HepG2 (cell line): ENCODE measurements around the gene TBX19.

Experiments
- CBFB ChIP-seq: sonication (generic); formaldehyde crosslinking; IDR thresholded peaks from 2 replicates; pipeline ENCODE4 v1.4.0; 2020; ENCODE audit warnings: missing genetic modification reagents
- CHD2 ChIP-seq: IDR thresholded peaks from 2 replicates; pipeline ENCODE4 v1.6.1; 2011; ENCODE audit warnings: low read depth, low read length, improper control_type of control experiment
- EP300 ChIP-seq, 3 experiments: sonication (generic) in 1 of 3; formaldehyde crosslinking in 1 of 3; IDR thresholded peaks; 2 replicates each; pipeline versions ENCODE4 v1.5.1 to v1.6.1; 2011 to 2020; ENCODE audit warnings: low read depth in 2 of 3, low read length in 2 of 3, borderline replicate concordance in 1 of 3, improper control_type of control experiment in 1 of 3, mild to moderate bottlenecking in 1 of 3, missing genetic modification reagents in 1 of 3, moderate library complexity in 1 of 3
- GFI1 ChIP-seq: sonication (generic); formaldehyde crosslinking; IDR thresholded peaks from 2 replicates; pipeline ENCODE4 v1.5.0; 2020; ENCODE audit warnings: missing genetic modification reagents, mild to moderate bottlenecking, borderline replicate concordance
- HNRNPK ChIP-seq: fragments of 200-400 bp; formaldehyde crosslinking; IDR thresholded peaks from 2 replicates; pipeline ENCODE4 v1.6.1; 2018; ENCODE audit warnings: low read length, low read depth, moderate library complexity, mild to moderate bottlenecking; ENCODE audit not compliant: poor library complexity, severe bottlenecking
- JUNB ChIP-seq: sonication (generic); formaldehyde crosslinking; IDR thresholded peaks from 2 replicates; pipeline ENCODE4 v1.8.0; 2022; ENCODE audit warnings: missing genetic modification reagents, mild to moderate bottlenecking, borderline replicate concordance
- PPARG ChIP-seq: conservative IDR thresholded peaks from 2 replicates; pipeline ENCODE4 v1.6.1; 2016; ENCODE audit warnings: missing biosample characterization, missing genetic modification reagents
- RFXAP ChIP-seq: sonication (generic); formaldehyde crosslinking; IDR thresholded peaks from 2 replicates; pipeline ENCODE4 v1.4.0; 2020; ENCODE audit warnings: missing genetic modification reagents, borderline replicate concordance
- ZFP36 ChIP-seq: fragments of 150-350 bp; IDR thresholded peaks from 2 replicates; pipeline ENCODE4 v1.6.1; 2018; ENCODE audit warnings: borderline replicate concordance, low read length, low read depth; ENCODE audit not compliant: partially characterized antibody
- ZNF263 ChIP-seq: sonication (generic); formaldehyde crosslinking; IDR thresholded peaks from 2 replicates; pipeline ENCODE4 v1.4.0; 2020; ENCODE audit warnings: missing genetic modification reagents
- TF ChIP-seq, protein P1 (sequence below), 2 experiments: sonication (generic) in 1 of 2; formaldehyde crosslinking in 1 of 2; IDR thresholded peaks; 2 replicates each; pipeline versions ENCODE4 v1.6.1 to v1.9.0; 2014 to 2022; ENCODE audit warnings: antibody characterized with exemption in 1 of 2, borderline replicate concordance in 1 of 2, inconsistent platforms in 1 of 2, low read depth in 1 of 2, missing genetic modification reagents in 1 of 2
- TF ChIP-seq, protein P2 (sequence below): sonication (generic); formaldehyde crosslinking; IDR thresholded peaks from 2 replicates; pipeline ENCODE4 v1.4.0; 2020; ENCODE audit warnings: missing genetic modification reagents
- TF ChIP-seq, protein P3 (sequence below): sonication (generic); formaldehyde crosslinking; IDR thresholded peaks from 2 replicates; pipeline ENCODE4 v1.5.0; 2020; ENCODE audit warnings: mild to moderate bottlenecking, missing genetic modification reagents, moderate library complexity

DNA sequence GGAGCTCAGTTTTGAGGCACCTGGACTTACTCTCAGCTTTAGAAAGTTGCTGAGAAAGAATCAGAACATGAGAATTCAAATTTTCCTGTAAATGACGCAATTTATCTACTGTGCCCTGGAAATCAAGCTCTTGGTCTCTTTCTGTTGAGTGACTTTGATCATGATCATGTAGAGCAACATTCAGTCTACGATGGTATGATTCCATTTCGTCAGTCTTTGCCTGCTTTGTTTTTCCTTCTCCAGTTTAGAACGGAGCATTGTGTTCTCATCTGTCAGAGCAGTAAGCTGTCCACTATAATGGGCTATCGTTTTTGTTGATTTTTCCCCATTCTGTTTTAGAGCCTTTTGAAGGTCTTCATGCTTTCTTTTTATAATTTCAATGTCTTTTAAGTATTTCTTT lies 34.2 kb upstream of the TBX19 start:
- no peak for TF ChIP-seq ZFP36
- TF ChIP-seq, protein P1, sequence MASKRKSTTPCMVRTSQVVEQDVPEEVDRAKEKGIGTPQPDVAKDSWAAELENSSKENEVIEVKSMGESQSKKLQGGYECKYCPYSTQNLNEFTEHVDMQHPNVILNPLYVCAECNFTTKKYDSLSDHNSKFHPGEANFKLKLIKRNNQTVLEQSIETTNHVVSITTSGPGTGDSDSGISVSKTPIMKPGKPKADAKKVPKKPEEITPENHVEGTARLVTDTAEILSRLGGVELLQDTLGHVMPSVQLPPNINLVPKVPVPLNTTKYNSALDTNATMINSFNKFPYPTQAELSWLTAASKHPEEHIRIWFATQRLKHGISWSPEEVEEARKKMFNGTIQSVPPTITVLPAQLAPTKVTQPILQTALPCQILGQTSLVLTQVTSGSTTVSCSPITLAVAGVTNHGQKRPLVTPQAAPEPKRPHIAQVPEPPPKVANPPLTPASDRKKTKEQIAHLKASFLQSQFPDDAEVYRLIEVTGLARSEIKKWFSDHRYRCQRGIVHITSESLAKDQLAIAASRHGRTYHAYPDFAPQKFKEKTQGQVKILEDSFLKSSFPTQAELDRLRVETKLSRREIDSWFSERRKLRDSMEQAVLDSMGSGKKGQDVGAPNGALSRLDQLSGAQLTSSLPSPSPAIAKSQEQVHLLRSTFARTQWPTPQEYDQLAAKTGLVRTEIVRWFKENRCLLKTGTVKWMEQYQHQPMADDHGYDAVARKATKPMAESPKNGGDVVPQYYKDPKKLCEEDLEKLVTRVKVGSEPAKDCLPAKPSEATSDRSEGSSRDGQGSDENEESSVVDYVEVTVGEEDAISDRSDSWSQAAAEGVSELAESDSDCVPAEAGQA (IDR thresholded peaks at IDR 0.05; ENCODE audit: low read depth) = no peak
- TF ChIP-seq, protein P1 (CRISPR knock-in tag; IDR thresholded peaks at IDR 0.05; ENCODE audit: borderline replicate concordance) = no peak
- TF ChIP-seq CHD2 = no peak
- no peak for TF ChIP-seq EP300 (IDR thresholded peaks at IDR 0.05; ENCODE audit: low read depth in 2 of 2, low read length in 2 of 2)
- no peak for TF ChIP-seq EP300 (CRISPR knock-in tag; IDR thresholded peaks at IDR 0.05; ENCODE audit: borderline replicate concordance)
- TF ChIP-seq GFI1 = no peak
- TF ChIP-seq ZNF263 (CRISPR knock-in tag) = no peak
- no peak for TF ChIP-seq RFXAP (CRISPR knock-in tag)
- TF ChIP-seq JUNB (CRISPR knock-in tag) = no peak
- TF ChIP-seq, protein P2, sequence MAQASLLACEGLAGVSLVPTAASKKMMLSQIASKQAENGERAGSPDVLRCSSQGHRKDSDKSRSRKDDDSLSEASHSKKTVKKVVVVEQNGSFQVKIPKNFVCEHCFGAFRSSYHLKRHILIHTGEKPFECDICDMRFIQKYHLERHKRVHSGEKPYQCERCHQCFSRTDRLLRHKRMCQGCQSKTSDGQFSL (CRISPR knock-in tag) = no peak
- TF ChIP-seq, protein P3, sequence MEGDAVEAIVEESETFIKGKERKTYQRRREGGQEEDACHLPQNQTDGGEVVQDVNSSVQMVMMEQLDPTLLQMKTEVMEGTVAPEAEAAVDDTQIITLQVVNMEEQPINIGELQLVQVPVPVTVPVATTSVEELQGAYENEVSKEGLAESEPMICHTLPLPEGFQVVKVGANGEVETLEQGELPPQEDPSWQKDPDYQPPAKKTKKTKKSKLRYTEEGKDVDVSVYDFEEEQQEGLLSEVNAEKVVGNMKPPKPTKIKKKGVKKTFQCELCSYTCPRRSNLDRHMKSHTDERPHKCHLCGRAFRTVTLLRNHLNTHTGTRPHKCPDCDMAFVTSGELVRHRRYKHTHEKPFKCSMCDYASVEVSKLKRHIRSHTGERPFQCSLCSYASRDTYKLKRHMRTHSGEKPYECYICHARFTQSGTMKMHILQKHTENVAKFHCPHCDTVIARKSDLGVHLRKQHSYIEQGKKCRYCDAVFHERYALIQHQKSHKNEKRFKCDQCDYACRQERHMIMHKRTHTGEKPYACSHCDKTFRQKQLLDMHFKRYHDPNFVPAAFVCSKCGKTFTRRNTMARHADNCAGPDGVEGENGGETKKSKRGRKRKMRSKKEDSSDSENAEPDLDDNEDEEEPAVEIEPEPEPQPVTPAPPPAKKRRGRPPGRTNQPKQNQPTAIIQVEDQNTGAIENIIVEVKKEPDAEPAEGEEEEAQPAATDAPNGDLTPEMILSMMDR (CRISPR knock-in tag) = no peak
- TF ChIP-seq PPARG = no peak
- no peak for TF ChIP-seq HNRNPK
- no peak for TF ChIP-seq CBFB (CRISPR knock-in tag)
